ENCODE results near the gene CD82.

DNA sequence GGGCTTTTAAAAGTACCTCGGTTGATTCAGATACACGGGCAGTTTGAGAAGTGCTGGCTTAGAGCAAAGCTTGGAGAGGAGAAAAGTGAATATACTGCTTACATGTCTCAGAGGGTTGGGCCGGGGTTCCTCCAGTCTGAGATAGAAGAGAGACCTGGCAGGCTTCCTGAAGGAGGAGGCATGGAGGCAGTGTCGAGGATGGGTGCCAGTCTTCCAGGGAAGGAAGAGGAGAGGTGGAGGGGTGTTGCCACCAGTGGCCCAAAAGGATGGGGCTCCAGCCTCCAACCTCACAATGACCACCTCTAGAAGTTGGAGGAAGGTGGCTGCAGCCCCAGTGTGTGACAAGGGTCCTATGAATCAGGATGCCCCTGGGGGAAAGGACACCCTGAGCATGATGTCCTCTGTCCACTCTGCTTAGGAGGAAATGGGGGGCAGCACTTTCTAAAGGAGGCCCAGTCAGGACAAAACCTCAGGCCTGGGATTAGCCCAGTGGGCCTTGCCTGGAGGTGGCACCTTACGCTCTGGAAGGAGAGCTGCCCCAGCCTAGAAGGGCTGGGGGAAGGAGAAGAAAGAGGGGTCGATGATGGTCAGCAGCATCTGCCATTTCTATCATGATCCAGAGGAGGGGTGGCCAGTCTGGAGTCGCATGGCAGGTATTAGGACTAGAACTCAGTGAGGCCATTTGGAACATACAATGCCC is 65.2 kb downstream of the CD82 start:
- TF ChIP-seq CTCF (conservative IDR thresholded peaks at IDR 0.05), result no peak
- no peak for TF ChIP-seq EZH2 (IDR thresholded peaks at IDR 0.05; ENCODE audit: low read depth)
